ENCODE results near the gene TANGO6. TPM values are rescaled to one million over a fixed set of nuclear protein-coding genes. Genes with fewer than 3 reads are reported as not detected.
A peak's percentile ranks its signal among the peaks of the same experiment; 100 is the strongest.

TANGO6 gene
- total RNA-seq, 4 donors from 2014 or later, result 18.4 to 36.0 (median 23.3) TPM

DNA sequence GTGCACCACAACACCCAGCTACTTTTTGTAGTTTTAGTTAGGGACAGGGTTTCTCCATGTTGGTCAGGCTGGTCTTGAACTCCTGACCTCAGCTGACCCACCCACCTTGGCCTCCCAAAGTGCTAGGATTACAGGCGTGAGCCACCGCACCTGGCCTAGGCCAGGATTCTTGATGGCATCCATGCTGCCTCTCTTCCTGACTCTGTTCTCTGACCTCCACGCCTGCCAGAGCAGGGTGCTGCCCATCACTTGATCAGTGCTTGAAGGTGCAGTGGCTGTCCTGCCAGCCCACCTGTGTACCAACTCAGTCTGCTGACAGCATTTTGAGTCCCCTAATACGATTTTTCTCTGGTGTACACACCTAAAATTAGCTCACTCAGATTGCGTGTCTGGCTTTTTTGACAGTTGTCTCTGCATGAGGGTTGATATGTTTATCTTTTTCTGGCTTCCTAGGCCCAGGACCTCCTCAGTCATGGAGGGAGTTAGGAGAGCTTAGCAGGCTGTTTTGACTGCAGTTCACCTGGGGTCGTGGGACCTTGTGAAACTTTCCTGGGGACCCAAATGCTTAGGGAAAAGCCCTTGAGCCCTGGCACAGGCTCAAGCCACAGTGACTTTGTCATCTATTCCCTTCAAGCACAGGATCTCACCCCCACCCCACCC lies 268.0 kb downstream of the TANGO6 start:
- Histone ChIP-seq H3K27me3 (peaks cover 0 to 18% of the 10 kb centered on the region in 2 donors), H3K9me3 (no peaks in the 10 kb centered on the region), H3K27ac (no peak overlapping the region), H3K4me3 (no peak overlapping the region), H3K36me3 (peaks cover 0 to 73% (median 6%) of the 10 kb centered on the region in 3 donors), H3K4me1 (peaks cover 0 to 25% (median 16%) of the 10 kb centered on the region in 4 donors)
- no peak for DNase-seq (ENCODE audit: low spot score in 2 of 2)
- WGBS, 2 donors, result 89 to 90% methylated on average over 6 of the region's 6 CpGs
- TF ChIP-seq EP300 (IDR thresholded peaks at IDR 0.05) (no peak), POLR2A (IDR thresholded peaks at IDR 0.05) (no peak)
- TF ChIP-seq, protein P1, sequence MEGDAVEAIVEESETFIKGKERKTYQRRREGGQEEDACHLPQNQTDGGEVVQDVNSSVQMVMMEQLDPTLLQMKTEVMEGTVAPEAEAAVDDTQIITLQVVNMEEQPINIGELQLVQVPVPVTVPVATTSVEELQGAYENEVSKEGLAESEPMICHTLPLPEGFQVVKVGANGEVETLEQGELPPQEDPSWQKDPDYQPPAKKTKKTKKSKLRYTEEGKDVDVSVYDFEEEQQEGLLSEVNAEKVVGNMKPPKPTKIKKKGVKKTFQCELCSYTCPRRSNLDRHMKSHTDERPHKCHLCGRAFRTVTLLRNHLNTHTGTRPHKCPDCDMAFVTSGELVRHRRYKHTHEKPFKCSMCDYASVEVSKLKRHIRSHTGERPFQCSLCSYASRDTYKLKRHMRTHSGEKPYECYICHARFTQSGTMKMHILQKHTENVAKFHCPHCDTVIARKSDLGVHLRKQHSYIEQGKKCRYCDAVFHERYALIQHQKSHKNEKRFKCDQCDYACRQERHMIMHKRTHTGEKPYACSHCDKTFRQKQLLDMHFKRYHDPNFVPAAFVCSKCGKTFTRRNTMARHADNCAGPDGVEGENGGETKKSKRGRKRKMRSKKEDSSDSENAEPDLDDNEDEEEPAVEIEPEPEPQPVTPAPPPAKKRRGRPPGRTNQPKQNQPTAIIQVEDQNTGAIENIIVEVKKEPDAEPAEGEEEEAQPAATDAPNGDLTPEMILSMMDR (IDR thresholded peaks at IDR 0.05), result no peak

DNA sequence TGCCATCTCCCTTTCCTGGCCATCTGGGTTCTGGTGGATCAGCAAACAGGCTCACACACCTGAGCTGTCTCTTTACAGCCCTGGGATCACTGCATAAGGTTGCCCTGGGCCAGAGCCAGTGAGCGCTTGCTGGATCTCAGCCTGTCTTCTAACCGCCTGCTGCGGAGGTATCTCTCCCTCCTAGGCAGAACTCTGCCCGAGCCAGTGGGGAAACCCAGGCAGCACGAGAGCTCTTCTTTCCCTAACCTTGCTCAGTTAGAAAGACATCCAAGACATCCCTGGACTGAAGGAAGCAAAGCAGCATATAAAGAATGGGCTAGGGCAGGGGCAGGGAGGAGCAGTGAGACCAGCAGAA lies 268.5 kb downstream of the TANGO6 start:
- no peak overlapping the region for H3K27ac ChIP-seq
- H3K4me1 ChIP-seq, result peaks cover 0 to 23% (median 14%) of the 10 kb centered on the region in 4 donors
- TF ChIP-seq, protein P1 (IDR thresholded peaks at IDR 0.05), result no peak
- no peak for TF ChIP-seq POLR2A (IDR thresholded peaks at IDR 0.05)
- no peak for TF ChIP-seq EP300 (IDR thresholded peaks at IDR 0.05)
- 95 to 100% methylated on average over 5 of the region's 5 CpGs for WGBS, 2 donors
- H3K27me3 ChIP-seq, result peaks cover 0 to 13% of the 10 kb centered on the region in 2 donors
- DNase-seq (ENCODE audit: low spot score in 2 of 2), result no peak
- no peak overlapping the region for H3K4me3 ChIP-seq
- H3K36me3 ChIP-seq, result peaks cover 0 to 78% (median 6%) of the 10 kb centered on the region in 3 donors
- no peaks in the 10 kb centered on the region for H3K9me3 ChIP-seq

DNA sequence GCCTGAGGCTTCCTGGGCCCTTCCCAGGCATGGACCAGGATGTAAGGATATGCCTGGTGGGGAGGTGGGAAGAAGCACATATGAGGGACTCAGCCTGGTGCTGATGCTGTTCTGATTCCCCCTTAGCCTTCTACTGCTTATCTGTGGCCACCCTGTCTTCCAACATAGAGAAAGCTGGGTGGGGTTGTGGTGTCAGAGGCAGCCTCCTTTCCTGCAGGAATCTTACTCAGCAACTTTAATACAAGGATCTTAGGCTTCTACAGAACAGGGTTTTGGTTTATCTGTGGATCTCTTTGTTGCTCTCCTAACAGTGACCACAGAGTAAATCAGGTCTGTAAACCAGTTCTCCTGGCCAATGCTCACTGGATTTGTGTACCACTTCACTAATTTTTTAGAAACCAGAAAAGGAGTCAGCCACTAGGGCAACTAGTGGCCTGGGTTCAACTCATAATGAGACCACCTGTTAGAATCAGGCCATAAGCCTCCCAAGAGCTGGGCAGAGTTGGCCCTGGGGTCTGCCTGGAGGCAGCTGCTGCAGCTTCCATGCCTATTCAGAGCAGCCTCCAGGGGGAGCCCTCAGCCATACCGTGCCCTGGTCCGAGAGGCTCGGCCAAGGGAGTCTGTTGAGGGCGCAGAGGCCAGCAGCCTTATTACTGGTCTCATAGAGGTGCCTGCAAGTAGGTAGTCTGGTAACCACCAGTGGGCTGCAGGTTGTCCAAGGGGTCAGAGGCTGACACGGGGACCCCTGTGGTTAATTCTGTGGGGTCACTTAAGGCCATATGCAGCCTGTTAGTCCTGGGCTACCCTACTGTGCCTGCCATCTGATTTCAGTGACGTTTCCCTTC lies 269.2 kb downstream of the TANGO6 start:
- Histone ChIP-seq H3K27ac (no peak overlapping the region), H3K4me1 (peaks cover 0 to 16% (median 8%) of the 10 kb centered on the region in 4 donors), H3K4me3 (no peak overlapping the region), H3K36me3 (peaks cover 0 to 83% (median 6%) of the 10 kb centered on the region in 3 donors), H3K9me3 (no peaks in the 10 kb centered on the region), H3K27me3 (peaks cover 0 to 7% of the 10 kb centered on the region in 2 donors)
- 47 to 50% methylated on average over 6 of the region's 6 CpGs for WGBS, 2 donors
- TF ChIP-seq, protein P1 (IDR thresholded peaks at IDR 0.05), result peak; percentile 36 to 43 (median 40)
- TF ChIP-seq POLR2A (IDR thresholded peaks at IDR 0.05), result no peak
- peak in 1 of 2 donors; percentile 32 for DNase-seq (ENCODE audit: low spot score in 2 of 2)

DNA sequence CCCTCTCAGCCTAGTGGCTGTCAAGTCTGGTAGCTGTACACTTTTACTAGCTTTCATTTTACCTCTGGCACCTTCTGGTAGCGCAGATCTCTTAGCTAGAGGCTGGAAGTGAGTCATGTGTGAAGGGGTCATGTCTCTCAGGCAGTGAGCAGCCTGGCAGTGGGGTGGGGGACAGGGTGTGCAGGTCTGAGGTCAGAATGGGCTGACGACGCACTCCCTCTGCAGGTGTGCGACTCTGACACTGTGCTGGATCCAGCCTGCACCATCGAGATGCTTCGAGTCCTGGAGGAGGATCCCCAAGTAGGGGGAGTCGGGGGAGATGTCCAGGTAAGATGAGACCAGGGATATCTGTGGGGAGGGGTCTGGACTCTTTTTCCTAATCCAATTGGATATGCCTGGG lies 269.9 kb downstream of the TANGO6 start:
- Histone ChIP-seq H3K27ac (no peak overlapping the region), H3K4me3 (no peak overlapping the region), H3K36me3 (peaks cover 0 to 90% (median 6%) of the 10 kb centered on the region in 3 donors), H3K4me1 (peaks cover 0 to 9% (median 3%) of the 10 kb centered on the region in 4 donors), H3K27me3 (no peaks in the 10 kb centered on the region), H3K9me3 (no peaks in the 10 kb centered on the region)
- TF ChIP-seq, protein P1 (IDR thresholded peaks at IDR 0.05), result no peak
- TF ChIP-seq EP300 (IDR thresholded peaks at IDR 0.05) (no peak), POLR2A (IDR thresholded peaks at IDR 0.05) (no peak)
- 83 to 92% methylated on average over 7 of the region's 7 CpGs for WGBS, 2 donors
- DNase-seq (ENCODE audit: low spot score in 2 of 2), result no peak

All from tibial nerve (tissue), 4 donors.